ENCODE results near the gene ECHS1.
"Not testable (repeated sequence)": the region's sequence is repeated elsewhere in the genome, so short reads cannot be mapped to it uniquely, and the experiment has no call there.

The ECHS1 gene

GRCh38 chr10:133326745-133327650 is 46.2 kb downstream of the ECHS1 start:
- ATAC-seq (replicated peaks) (no peak), DNase-seq (no peak)
- Mint-ChIP-seq H3K4me1 (peaks cover 11 to 20% of the 10 kb centered on the region in 2 donors), H3K36me3 (no peaks in the 10 kb centered on the region), H3K9me3 (no peaks in the 10 kb centered on the region), H3K4me3 (peak overlapping the region in 1 of 2 donors; percentile 4), H3K27me3 (peaks cover 58 to 65% of the 10 kb centered on the region in 2 donors), H3K27ac (no peak overlapping the region)

DNA sequence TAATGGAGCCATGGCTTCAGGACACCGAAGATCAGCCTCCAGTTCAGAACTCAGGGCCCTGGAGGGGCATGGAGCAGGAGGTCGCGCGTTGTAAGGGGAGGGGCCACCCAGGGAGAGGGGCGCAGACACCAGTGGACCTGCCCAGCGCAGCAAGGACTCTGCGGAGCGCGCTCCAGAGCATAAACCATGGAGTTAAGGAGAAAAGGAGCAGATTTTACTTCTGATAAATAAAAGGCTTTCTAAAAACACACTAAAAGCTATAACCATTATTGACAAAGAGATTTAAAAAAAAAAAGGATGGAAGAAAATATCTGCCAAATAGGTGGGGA is 47.0 kb downstream of the ECHS1 start:
- Mint-ChIP-seq H3K27ac (no peak overlapping the region), H3K9me3 (no peaks in the 10 kb centered on the region), H3K4me1 (peaks cover 11 to 20% of the 10 kb centered on the region in 2 donors), H3K27me3 (peaks cover 50 to 58% of the 10 kb centered on the region in 2 donors), H3K4me3 (peak overlapping the region; percentile 25 to 59), H3K36me3 (no peaks in the 10 kb centered on the region)
- DNase-seq = no peak
- ATAC-seq (replicated peaks) = no peak

- ATAC-seq (replicated peaks) (no peak), DNase-seq (no peak)
- Mint-ChIP-seq H3K36me3 (no peaks in the 10 kb centered on the region), H3K4me1 (peaks cover 11 to 20% of the 10 kb centered on the region in 2 donors), H3K27ac (no peak overlapping the region), H3K9me3 (no peaks in the 10 kb centered on the region), H3K27me3 (peaks cover 44 to 53% of the 10 kb centered on the region in 2 donors), H3K4me3 (peak overlapping the region; percentile 73 to 87)
Observed at GRCh38 chr10:133325440-133326222, 47.5 kb downstream of the ECHS1 start.

GRCh38 chr10:133324857-133325260 is 48.3 kb downstream of the ECHS1 start:
- Mint-ChIP-seq H3K4me1 (peaks cover 9 to 17% of the 10 kb centered on the region in 2 donors), H3K36me3 (no peaks in the 10 kb centered on the region), H3K27me3 (peaks cover 46 to 56% of the 10 kb centered on the region in 2 donors), H3K27ac (no peak overlapping the region), H3K9me3 (peaks cover 0 to 3% of the 10 kb centered on the region in 2 donors), H3K4me3 (peak overlapping the region; percentile 73 to 87)
- ATAC-seq (replicated peaks) = no peak
- DNase-seq = no peak

GRCh38 chr10:133324198-133324792 is 48.9 kb downstream of the ECHS1 start:
- DNase-seq (no peak), ATAC-seq (replicated peaks) (peak; percentile 75 to 83)
- Mint-ChIP-seq H3K36me3 (no peaks in the 10 kb centered on the region), H3K27me3 (peaks cover 48 to 57% of the 10 kb centered on the region in 2 donors), H3K4me1 (peaks cover 12 to 19% of the 10 kb centered on the region in 2 donors), H3K9me3 (peaks cover 0 to 3% of the 10 kb centered on the region in 2 donors), H3K4me3 (no peak overlapping the region), H3K27ac (no peak overlapping the region)

- not testable (repeated sequence) for H3K9me3 Mint-ChIP-seq; H3K36me3 Mint-ChIP-seq; H3K4me3 Mint-ChIP-seq; H3K27ac Mint-ChIP-seq; DNase-seq; ATAC-seq (replicated peaks)
- Mint-ChIP-seq H3K27me3 (peaks cover 36 to 44% of the 10 kb centered on the region in 2 donors), H3K4me1 (peaks cover 13 to 27% of the 10 kb centered on the region in 2 donors)
Observed at GRCh38 chr10:133322064-133322709, 51.0 kb downstream of the ECHS1 start.

- H3K27me3 Mint-ChIP-seq = peaks cover 26 to 32% of the 10 kb centered on the region in 2 donors
- H3K36me3 Mint-ChIP-seq; ATAC-seq (replicated peaks); H3K4me3 Mint-ChIP-seq; H3K27ac Mint-ChIP-seq; DNase-seq; H3K9me3 Mint-ChIP-seq: not testable (repeated sequence)
- H3K4me1 Mint-ChIP-seq = peaks cover 11 to 22% of the 10 kb centered on the region in 2 donors
Observed at GRCh38 chr10:133320852-133321422, 52.2 kb downstream of the ECHS1 start.

GRCh38 chr10:133318494-133319127 is 54.5 kb downstream of the ECHS1 start:
- Mint-ChIP-seq H3K4me3 (peak overlapping the region; percentile 65 to 81), H3K27me3 (peaks cover 17 to 21% of the 10 kb centered on the region in 2 donors), H3K4me1 (peaks cover 14 to 23% of the 10 kb centered on the region in 2 donors), H3K9me3 (peaks cover 0 to 5% of the 10 kb centered on the region in 2 donors), H3K36me3 (peaks cover 4 to 10% of the 10 kb centered on the region in 2 donors), H3K27ac (no peak overlapping the region)
- ATAC-seq (replicated peaks) = peak; percentile 97
- peak; percentile 65 for DNase-seq

- no peak for DNase-seq
- ATAC-seq (replicated peaks) = no peak
- Mint-ChIP-seq H3K9me3 (peaks cover 0 to 5% of the 10 kb centered on the region in 2 donors), H3K4me1 (peaks cover 14 to 23% of the 10 kb centered on the region in 2 donors), H3K27me3 (peaks cover 14 to 21% of the 10 kb centered on the region in 2 donors), H3K4me3 (peak overlapping the region in 1 of 2 donors; percentile 10), H3K27ac (no peak overlapping the region), H3K36me3 (peaks cover 12 to 16% of the 10 kb centered on the region in 2 donors)
Observed at GRCh38 chr10:133316732-133317131, 56.4 kb downstream of the ECHS1 start.

- Mint-ChIP-seq H3K27me3 (peaks cover 14 to 21% of the 10 kb centered on the region in 2 donors), H3K36me3 (peaks cover 12 to 16% of the 10 kb centered on the region in 2 donors), H3K9me3 (peaks cover 0 to 5% of the 10 kb centered on the region in 2 donors), H3K4me1 (peaks cover 14 to 23% of the 10 kb centered on the region in 2 donors), H3K4me3 (no peak overlapping the region), H3K27ac (no peak overlapping the region)
- DNase-seq = no peak
- no peak for ATAC-seq (replicated peaks)
Observed at GRCh38 chr10:133316266-133316665, 56.9 kb downstream of the ECHS1 start.

GRCh38 chr10:133315847-133316246 is 57.3 kb downstream of the ECHS1 start:
- Mint-ChIP-seq H3K4me3 (no peak overlapping the region), H3K4me1 (peaks cover 14 to 23% of the 10 kb centered on the region in 2 donors), H3K36me3 (peaks cover 12 to 16% of the 10 kb centered on the region in 2 donors), H3K9me3 (peaks cover 0 to 5% of the 10 kb centered on the region in 2 donors), H3K27me3 (peaks cover 14 to 21% of the 10 kb centered on the region in 2 donors), H3K27ac (no peak overlapping the region)
- ATAC-seq (replicated peaks) (no peak), DNase-seq (no peak)

GRCh38 chr10:133314911-133315310 is 58.2 kb downstream of the ECHS1 start:
- Mint-ChIP-seq H3K27ac (no peak overlapping the region), H3K36me3 (peaks cover 13 to 17% of the 10 kb centered on the region in 2 donors), H3K27me3 (peaks cover 8 to 14% of the 10 kb centered on the region in 2 donors)

DNA sequence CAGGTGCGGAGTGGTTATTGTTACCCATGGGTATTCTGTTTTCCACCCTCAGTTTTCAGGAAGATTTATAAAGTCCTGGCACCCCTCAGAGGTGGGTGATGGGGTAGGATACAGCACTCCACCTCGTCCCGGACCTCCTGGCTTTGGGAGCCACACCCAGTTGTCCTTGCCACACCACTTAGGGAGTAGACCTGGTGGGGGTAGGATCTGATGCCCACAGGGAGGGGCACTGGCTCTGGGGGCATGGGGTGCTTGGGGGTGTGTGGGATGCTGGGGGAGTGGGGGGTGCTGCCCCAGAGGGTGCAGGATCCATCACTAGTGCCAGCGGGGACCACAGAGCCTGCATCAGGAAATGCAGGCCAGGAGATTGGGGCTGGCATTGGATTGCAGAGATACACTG is 60.0 kb downstream of the ECHS1 start:
- no peak overlapping the region for H3K27ac Mint-ChIP-seq
- H3K4me3 Mint-ChIP-seq = no peak overlapping the region

More at GRCh38 chr10:133314911-133315310, 58.2 kb downstream of the ECHS1 start:
- no peak for DNase-seq
- Mint-ChIP-seq H3K4me1 (peaks cover 14 to 23% of the 10 kb centered on the region in 2 donors), H3K9me3 (peaks cover 0 to 2% of the 10 kb centered on the region in 2 donors), H3K4me3 (no peak overlapping the region)
- ATAC-seq (replicated peaks) = no peak

More for the DNA sequence above, 60.0 kb downstream of the ECHS1 start:
- peaks cover 15 to 20% of the 10 kb centered on the region in 2 donors for H3K36me3 Mint-ChIP-seq
- peaks cover 8 to 13% of the 10 kb centered on the region in 2 donors for H3K4me1 Mint-ChIP-seq
- ATAC-seq (replicated peaks) = no peak
- no peak for DNase-seq
- no peaks in the 10 kb centered on the region for H3K27me3 Mint-ChIP-seq
- H3K9me3 Mint-ChIP-seq = peaks cover 0 to 2% of the 10 kb centered on the region in 2 donors
